CD14-positive monocyte (primary cell): Measurements from ENCODE around the gene CRYGA. TPM values are rescaled to one million over a fixed set of nuclear protein-coding genes. Genes with fewer than 3 reads are reported as not detected.
A peak's percentile ranks its signal among the peaks of the same experiment; 100 is the strongest.

Experiments used
- DNase-seq, 3 donors: peaks; one replicate each; pipeline ENCODE4 v3.0.0-alpha.2; 2011 to 2022
- H2AFZ ChIP-seq: 2 replicates; pipeline ENCODE4 v1.6.0; 2012; ENCODE audit warnings: mild to moderate bottlenecking, low read depth, low read length, inconsistent platforms; ENCODE audit not compliant: insufficient read depth, poor library complexity, severe bottlenecking
- H3K27ac ChIP-seq, 2 donors: 1 replicate in 1 of 2; 2 replicates in 1 of 2; pipeline ENCODE4 v1.5.1; 2012 to 2013; ENCODE audit warnings: low read length in 2 of 2, control low read depth in 1 of 2, inconsistent platforms in 1 of 2, low read depth in 1 of 2, mild to moderate bottlenecking in 1 of 2
- H3K27me3 ChIP-seq, 2 donors: one replicate each; pipeline versions ENCODE4 v1.6.0 to v1.6.1; 2011 to 2013; ENCODE audit warnings: low read length in 2 of 2; ENCODE audit not compliant: control insufficient read depth in 2 of 2, insufficient read depth in 2 of 2
- H3K36me3 ChIP-seq, 2 donors: replicated peaks in 1 of 2; 1 replicate in 1 of 2; 2 replicates in 1 of 2; pipeline versions ENCODE4 v1.5.1 to v1.6.1; 2012 to 2013; ENCODE audit warnings: low read length in 2 of 2, control low read depth in 1 of 2, inconsistent platforms in 1 of 2, mild to moderate bottlenecking in 1 of 2; ENCODE audit not compliant: insufficient read depth in 2 of 2, control insufficient read depth in 1 of 2
- H3K4me1 ChIP-seq, 2 donors: 1 replicate in 1 of 2; 2 replicates in 1 of 2; pipeline versions ENCODE4 v1.5.1 to v1.6.1; 2012 to 2013; ENCODE audit warnings: low read length in 2 of 2, control low read depth in 1 of 2, inconsistent platforms in 1 of 2, mild to moderate bottlenecking in 1 of 2, moderate library complexity in 1 of 2; ENCODE audit not compliant: insufficient read depth in 2 of 2, control insufficient read depth in 1 of 2
- H3K4me2 ChIP-seq: replicated peaks from 2 replicates; pipeline ENCODE3; 2012; ENCODE audit warnings: low read length, moderate library complexity, mild to moderate bottlenecking; ENCODE audit not compliant: poor library complexity, severe bottlenecking; ENCODE audit errors: extremely low read depth
- H3K4me3 ChIP-seq, 3 experiments: fragments of 200-600 bp in 1 of 3; sonication (generic) in 1 of 3; replicated peaks in 1 of 3; 1 replicate in 2 of 3; 2 replicates in 1 of 3; pipeline ENCODE4 v1.5.1; 2011 to 2013; ENCODE audit warnings: low read length in 3 of 3, mild to moderate bottlenecking in 3 of 3, control low read depth in 2 of 3, low read depth in 2 of 3, inconsistent platforms in 1 of 3, moderate library complexity in 1 of 3
- H3K79me2 ChIP-seq: 2 replicates; pipeline ENCODE4 v1.6.0; 2012; ENCODE audit warnings: mild to moderate bottlenecking, control low read depth, inconsistent platforms, low read length, moderate library complexity; ENCODE audit not compliant: insufficient read depth
- H3K9ac ChIP-seq: 2 replicates; pipeline ENCODE4 v1.6.0; 2017; ENCODE audit warnings: low read length, mild to moderate bottlenecking; ENCODE audit not compliant: insufficient read depth, poor library complexity, severe bottlenecking
- H3K9me3 ChIP-seq, 2 donors: replicated peaks in 1 of 2; 1 replicate in 1 of 2; 2 replicates in 1 of 2; pipeline versions ENCODE4 v1.5.1 to v1.6.1; 2012 to 2013; ENCODE audit warnings: low read length in 2 of 2, control low read depth in 1 of 2; ENCODE audit not compliant: control insufficient read depth in 1 of 2, insufficient read depth in 1 of 2
- H4K20me1 ChIP-seq: 2 replicates; pipeline ENCODE4 v1.6.0; 2012; ENCODE audit warnings: mild to moderate bottlenecking, low read length, control low read depth, moderate library complexity; ENCODE audit not compliant: insufficient read depth
- H3K27ac Mint-ChIP-seq, 7 donors: one replicate each; pipeline ENCODE4 v1.8.0; 2020; ENCODE audit warnings: mild to moderate bottlenecking in 7 of 7, mixed read lengths in 7 of 7, moderate library complexity in 6 of 7, inconsistent platforms in 2 of 7
- H3K27me3 Mint-ChIP-seq, 3 donors: one replicate each; pipeline ENCODE4 v1.8.0; 2021 to 2022; ENCODE audit warnings: low read depth in 3 of 3, mild to moderate bottlenecking in 3 of 3, mixed read lengths in 3 of 3, moderate library complexity in 3 of 3, inconsistent platforms in 1 of 3
- H3K36me3 Mint-ChIP-seq, 2 donors: one replicate each; pipeline ENCODE4 v1.8.0; 2020; ENCODE audit warnings: mixed read lengths in 2 of 2, inconsistent platforms in 1 of 2, mild to moderate bottlenecking in 1 of 2
- H3K4me1 Mint-ChIP-seq: one replicate; pipeline ENCODE4 v1.8.0; 2020; ENCODE audit warnings: mild to moderate bottlenecking, mixed read lengths
- H3K4me3 Mint-ChIP-seq, 2 donors: one replicate each; pipeline ENCODE4 v1.8.0; 2020; ENCODE audit warnings: mild to moderate bottlenecking in 2 of 2, mixed read lengths in 2 of 2, moderate library complexity in 1 of 2
- H3K9me3 Mint-ChIP-seq, 7 donors: one replicate each; pipeline ENCODE4 v1.8.0; 2020 to 2022; ENCODE audit warnings: mixed read lengths in 7 of 7, mild to moderate bottlenecking in 6 of 7, moderate library complexity in 6 of 7, inconsistent platforms in 2 of 7
- CTCF ChIP-seq: fragments of 200-600 bp; IDR thresholded peaks from one replicate; pipeline ENCODE4 v1.8.0; 2022; ENCODE audit warnings: antibody characterized with exemption, mild to moderate bottlenecking
- WGBS: methylation state at CpG from one replicate; pipeline ENCODE4 v1.1.5; 2013; ENCODE audit warnings: missing lambda C conversion rate; ENCODE audit not compliant: insufficient coverage; 5-methylcytosine and 5-hydroxymethylcytosine counted together
- intact Hi-C, 2 donors: fragments of 100-400 bp; cut with micrococcal nuclease; formaldehyde crosslinking; loops; one replicate each; pipeline versions ENCODE4 v1.15.0 to v1.15.1; 2023
- polyA plus RNA-seq, 3 donors: library from polyadenylated mRNA; depleted of rRNA in 1 of 3; unstranded in 2 of 3; stranded (reverse) in 1 of 3; fragments of 300-500 nt in 2 of 3; fragments of >200 nt in 1 of 3; fragmentation: Illumina TruSeq in 2 of 3; gene quantifications; 1 replicate in 2 of 3; 2 replicates in 1 of 3; pipeline ENCODE4 v1.2.3, GENCODE V29; 2012 to 2021

The CRYGA gene
- polyA plus RNA-seq, 3 donors = not detected

DNA sequence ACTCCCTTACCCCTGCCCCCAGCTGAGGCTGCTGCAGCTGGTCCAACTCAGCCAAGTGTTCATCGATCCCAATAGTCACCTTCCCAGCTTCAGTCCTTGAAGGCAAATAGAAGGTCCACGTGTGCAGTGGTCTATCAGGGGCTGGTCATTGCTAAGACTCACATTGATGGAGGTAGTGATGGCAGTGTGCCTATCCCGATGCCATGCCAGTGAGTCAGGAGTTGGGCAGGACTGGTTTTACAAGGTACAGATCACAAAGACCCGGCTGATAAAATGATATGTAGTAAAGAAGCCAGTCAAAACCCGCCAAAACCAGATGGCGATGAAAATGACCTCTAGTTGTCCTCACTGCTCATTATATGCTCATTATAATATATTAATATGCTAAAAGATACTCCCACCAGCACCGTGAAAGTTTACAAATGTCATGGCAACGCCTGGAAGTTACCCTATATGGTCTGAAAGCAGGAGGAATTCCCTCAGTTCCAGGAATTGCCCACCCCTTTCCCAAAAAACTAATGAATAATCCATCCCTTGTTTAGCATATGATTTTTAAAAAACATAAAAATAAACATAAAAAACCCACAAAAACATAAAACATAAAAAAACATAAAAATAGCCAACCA, 29.3 kb upstream of the CRYGA start:
- Mint-ChIP-seq H3K4me3 (no peak overlapping the region), H3K9me3 (peaks cover 0 to 3% (median 0%) of the 10 kb centered on the region in 7 donors), H3K4me1 (no peaks in the 10 kb centered on the region), H3K27me3 (peaks cover 0 to 6% (median 3%) of the 10 kb centered on the region in 3 donors), H3K27ac (peak overlapping the region in 1 of 7 donors; percentile 1), H3K36me3 (no peaks in the 10 kb centered on the region)
- Histone ChIP-seq H3K27ac (no peak overlapping the region), H3K79me2 (no peaks in the 10 kb centered on the region), H3K4me2 (no peak overlapping the region), H3K4me3 (no peak overlapping the region), H3K9ac (no peak overlapping the region), H3K27me3 (no peaks in the 10 kb centered on the region), H4K20me1 (no peaks in the 10 kb centered on the region), H2AFZ (no peak overlapping the region), H3K9me3 (no peaks in the 10 kb centered on the region), H3K36me3 (no peaks in the 10 kb centered on the region), H3K4me1 (no peaks in the 10 kb centered on the region)
- no peak for DNase-seq
- intact Hi-C loops = no loop called here
- TF ChIP-seq CTCF = no peak
- WGBS = 93% methylated on average over 3 of the region's 8 CpGs

- Mint-ChIP-seq H3K4me1 (no peaks in the 10 kb centered on the region), H3K36me3 (no peaks in the 10 kb centered on the region), H3K9me3 (peaks cover 0 to 3% (median 0%) of the 10 kb centered on the region in 7 donors), H3K27me3 (peaks cover 0 to 6% (median under 1%) of the 10 kb centered on the region in 3 donors), H3K4me3 (no peak within 1 kb of the TSS), H3K27ac (peak within 1 kb of the TSS in 2 of 7 donors; percentile 24 to 33)
- no peaks in the 10 kb centered on the region for H3K4me1 ChIP-seq
- no peaks in the 10 kb centered on the region for H3K36me3 ChIP-seq
- H3K27ac ChIP-seq = no peak within 1 kb of the TSS
- no peak within 1 kb of the TSS for H2AFZ ChIP-seq
- WGBS = 94% methylated on average over 5 of the region's 10 CpGs
- no peaks in the 10 kb centered on the region for H3K79me2 ChIP-seq
- H3K9ac ChIP-seq = no peak within 1 kb of the TSS
- no peak for DNase-seq
- no peaks in the 10 kb centered on the region for H4K20me1 ChIP-seq
- no peak within 1 kb of the TSS for H3K4me2 ChIP-seq
- no peaks in the 10 kb centered on the region for H3K9me3 ChIP-seq
- H3K4me3 ChIP-seq = no peak within 1 kb of the TSS
- intact Hi-C loops = no loop called here
- H3K27me3 ChIP-seq = no peaks in the 10 kb centered on the region
- TF ChIP-seq CTCF = no peak
Observed at GRCh38 chr2:208189810-208190503, 26.6 kb upstream of the CRYGA start, which contains the start of gene C2orf80. C2orf80 (minus strand) TSS chr2:208190030; CDS start chr2:208186986, 3,044 bp downstream.
